Measurements from ENCODE around the gene CRLF1. TPM values are rescaled to one million over a fixed set of nuclear protein-coding genes. Genes with fewer than 3 reads are reported as not detected.
A peak's percentile ranks its signal among the peaks of the same experiment; 100 is the strongest.

CRLF1 gene
- total RNA-seq, 4 donors from 2014 or later: 27.4 to 115 (median 43.6) TPM

- 64 to 77% methylated on average over 7 of the region's 7 CpGs for WGBS, 2 donors
- H3K36me3 ChIP-seq: peaks cover 0 to 32% (median 0%) of the 10 kb centered on the region in 3 donors
- H3K4me3 ChIP-seq: no peak overlapping the region
- H3K9me3 ChIP-seq: no peaks in the 10 kb centered on the region
- no peak for DNase-seq (ENCODE audit: low spot score in 2 of 2)
- no peaks in the 10 kb centered on the region for H3K27me3 ChIP-seq
- H3K27ac ChIP-seq: no peak overlapping the region
- no peaks in the 10 kb centered on the region for H3K4me1 ChIP-seq
- no peak for TF ChIP-seq CTCF (IDR thresholded peaks at IDR 0.05)
- TF ChIP-seq EP300 (IDR thresholded peaks at IDR 0.05): no peak
- no peak for TF ChIP-seq POLR2A (IDR thresholded peaks at IDR 0.05)
These were observed 26.3 kb downstream of the CRLF1 start for GRCh38 chr19:18580311-18580710.

DNA sequence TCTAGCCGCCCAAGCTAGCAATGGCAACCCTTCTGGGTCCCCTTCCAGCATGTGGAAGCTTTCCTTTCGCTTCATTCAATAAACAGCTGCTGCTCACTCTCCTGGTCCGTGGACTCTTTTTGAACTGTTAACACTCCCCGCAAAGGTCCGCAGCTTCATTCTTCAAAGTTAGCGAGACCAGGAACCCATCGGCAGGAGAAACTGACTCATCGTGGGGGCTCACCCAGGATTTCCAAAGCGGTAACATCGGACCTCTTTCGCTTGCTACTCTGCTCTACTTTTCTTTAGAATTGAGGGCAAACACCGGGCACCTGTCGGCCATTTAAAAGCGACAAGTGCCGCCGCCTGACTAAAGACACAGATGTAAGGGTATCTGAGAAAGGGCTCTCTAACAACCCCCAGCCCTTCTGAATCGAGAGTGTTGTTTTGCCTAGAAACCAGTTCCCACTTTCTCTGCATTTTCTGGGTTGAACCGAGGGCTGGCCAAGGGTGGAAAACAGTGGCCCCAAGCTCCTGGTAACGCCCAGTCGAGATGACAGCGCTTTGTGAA lies 29.2 kb downstream of the CRLF1 start:
- Histone ChIP-seq H3K4me1 (peaks cover 3 to 15% (median 10%) of the 10 kb centered on the region in 4 donors), H3K27me3 (no peaks in the 10 kb centered on the region), H3K36me3 (peaks cover 2 to 54% (median 7%) of the 10 kb centered on the region in 3 donors), H3K4me3 (no peak overlapping the region), H3K9me3 (no peaks in the 10 kb centered on the region), H3K27ac (no peak overlapping the region)
- TF ChIP-seq CTCF (IDR thresholded peaks at IDR 0.05): no peak
- TF ChIP-seq POLR2A (IDR thresholded peaks at IDR 0.05): no peak
- no peak for TF ChIP-seq EP300 (IDR thresholded peaks at IDR 0.05)
- no peak for DNase-seq (ENCODE audit: low spot score in 2 of 2)
- WGBS, 2 donors: 83 to 84% methylated on average over 21 of the region's 21 CpGs

GRCh38 chr19:18576383-18576782 lies 30.2 kb downstream of the CRLF1 start:
- no peak overlapping the region for H3K4me3 ChIP-seq
- peaks cover 4 to 18% (median 12%) of the 10 kb centered on the region in 4 donors for H3K4me1 ChIP-seq
- no peaks in the 10 kb centered on the region for H3K27me3 ChIP-seq
- H3K9me3 ChIP-seq: no peaks in the 10 kb centered on the region
- peaks cover 2 to 54% (median 7%) of the 10 kb centered on the region in 3 donors for H3K36me3 ChIP-seq
- TF ChIP-seq POLR2A (IDR thresholded peaks at IDR 0.05) (no peak), EP300 (IDR thresholded peaks at IDR 0.05) (no peak), CTCF (IDR thresholded peaks at IDR 0.05) (no peak)
- no peak for DNase-seq (ENCODE audit: low spot score in 2 of 2)
- 84 to 94% methylated on average over 8 of the region's 8 CpGs for WGBS, 2 donors
- no peak overlapping the region for H3K27ac ChIP-seq

- Histone ChIP-seq H3K27me3 (no peaks in the 10 kb centered on the region), H3K4me1 (peaks cover 4 to 24% (median 12%) of the 10 kb centered on the region in 4 donors), H3K36me3 (peaks cover 2 to 57% (median 7%) of the 10 kb centered on the region in 3 donors), H3K27ac (no peak overlapping the region), H3K4me3 (no peak overlapping the region), H3K9me3 (no peaks in the 10 kb centered on the region)
- 91 to 97% methylated on average over 7 to 18 of the region's 18 CpGs for WGBS, 2 donors
- TF ChIP-seq POLR2A (IDR thresholded peaks at IDR 0.05): no peak
- no peak for TF ChIP-seq CTCF (IDR thresholded peaks at IDR 0.05)
- no peak for TF ChIP-seq EP300 (IDR thresholded peaks at IDR 0.05)
- no peak for DNase-seq (ENCODE audit: low spot score in 2 of 2)
These were observed 31.8 kb downstream of the CRLF1 start for GRCh38 chr19:18574691-18575291.

- H3K27me3 ChIP-seq: no peaks in the 10 kb centered on the region
- peak; percentile 96 for DNase-seq (ENCODE audit: low spot score in 2 of 2)
- H3K4me3 ChIP-seq: peak within 1 kb of the TSS; percentile 73 to 82 (median 79)
- peaks cover 2 to 70% (median 18%) of the 10 kb centered on the region in 3 donors for H3K36me3 ChIP-seq
- peaks cover 4 to 24% (median 12%) of the 10 kb centered on the region in 4 donors for H3K4me1 ChIP-seq
- peak in 2 of 5 experiments; percentile 8 to 49 for TF ChIP-seq CTCF (IDR thresholded peaks at IDR 0.05)
- TF ChIP-seq POLR2A (IDR thresholded peaks at IDR 0.05): peak; percentile 63 to 93
- peak; percentile 96 to 99 for TF ChIP-seq EP300 (IDR thresholded peaks at IDR 0.05)
- no peaks in the 10 kb centered on the region for H3K9me3 ChIP-seq
- peak within 1 kb of the TSS; percentile 81 to 92 (median 92) for H3K27ac ChIP-seq
- WGBS, 2 donors: 0% methylated on average over 25 to 74 of the region's 75 CpGs
These were observed 34.8 kb downstream of the CRLF1 start, which contains the start of gene UBA52 for GRCh38 chr19:18571564-18572344. Gene UBA52, plus strand, starts transcription at chr19:18571857. Its CDS starts 1,444 bp downstream, at chr19:18573301.
